Measurements from ENCODE around the gene KCNAB1.

- TF ChIP-seq REST (IDR thresholded peaks at IDR 0.05; ENCODE audit: low read depth) (no peak), SP1 (IDR thresholded peaks at IDR 0.05; ENCODE audit: low read depth) (no peak), CTCF (IDR thresholded peaks at IDR 0.05 in 2 of 3, conservative IDR thresholded peaks at IDR 0.05 in 1 of 3; ENCODE audit: borderline replicate concordance in 1 of 3, insufficient read depth in 1 of 3, low read depth in 2 of 3, low read length in 2 of 3) (no peak), EZH2 (IDR thresholded peaks at IDR 0.05) (no peak), POLR2A (IDR thresholded peaks at IDR 0.05; ENCODE audit: borderline replicate concordance, extremely low read depth, insufficient read depth, insufficient read length) (no peak), JUND (IDR thresholded peaks at IDR 0.05) (no peak), POLR2AphosphoS5 (IDR thresholded peaks at IDR 0.05; ENCODE audit: low read depth, low read length) (no peak), TCF7L2 (IDR thresholded peaks at IDR 0.05; ENCODE audit: borderline replicate concordance, extremely low read depth, insufficient read depth, insufficient read length) (no peak), ZFX (IDR thresholded peaks at IDR 0.05) (no peak), CEBPB (IDR thresholded peaks at IDR 0.05; ENCODE audit: low read depth) (no peak), ELF1 (IDR thresholded peaks at IDR 0.05; ENCODE audit: borderline replicate concordance, low read depth) (no peak), EZH2phosphoT487 (IDR thresholded peaks at IDR 0.05; ENCODE audit: borderline replicate concordance) (no peak), EGR1 (IDR thresholded peaks at IDR 0.05; ENCODE audit: low read depth) (no peak), SIN3A (IDR thresholded peaks at IDR 0.05; ENCODE audit: low read depth) (no peak)
These were observed 210.0 kb downstream of the KCNAB1 start for GRCh38 chr3:156330415-156330814.

Measured in HCT116 (cell line).